Activated CD4-positive, CD25-positive, alpha-beta regulatory T cell treated with anti-CD3 and anti-CD28 coated beads, Interleukin-2, amount 50 U/mL, for 16 hours (primary cell): ENCODE data around the gene ASB15.
A peak's percentile ranks its signal among the peaks of the same experiment; 100 is the strongest.
"Not testable (repeated sequence)": the region's sequence is repeated elsewhere in the genome, so short reads cannot be mapped to it uniquely, and the experiment has no call there.

Experiments
- DNase-seq: peaks from one replicate; pipeline ENCODE4 v3.0.0-alpha.2; 2020; ENCODE audit warnings: low read depth, low spot score

Gene ASB15

GRCh38 chr7:123598657-123599056 lies 3.0 kb upstream of the ASB15 start:
- DNase-seq = no peak

GRCh38 chr7:123599766-123600165 lies 1.9 kb upstream of the ASB15 start:
- DNase-seq = no peak

GRCh38 chr7:123600876-123601275 lies 745 bp upstream of the ASB15 start:
- DNase-seq = no peak

- DNase-seq = no peak
These were observed 1.0 kb downstream of the ASB15 start for GRCh38 chr7:123602648-123603047.

GRCh38 chr7:123604739-123605138 lies 3.1 kb downstream of the ASB15 start:
- DNase-seq = no peak

- no peak for DNase-seq
These were observed 5.9 kb downstream of the ASB15 start for GRCh38 chr7:123607423-123607975.

- no peak for DNase-seq
These were observed 7.6 kb downstream of the ASB15 start for GRCh38 chr7:123608991-123609882.

GRCh38 chr7:123609883-123610239 lies 8.2 kb downstream of the ASB15 start:
- no peak for DNase-seq

- no peak for DNase-seq
These were observed 10.4 kb downstream of the ASB15 start for GRCh38 chr7:123612024-123612423.

- DNase-seq = no peak
These were observed 13.7 kb downstream of the ASB15 start for GRCh38 chr7:123615344-123615743.

- DNase-seq = no peak
These were observed 14.6 kb downstream of the ASB15 start for GRCh38 chr7:123616223-123616622.

GRCh38 chr7:123621707-123622106 lies 20.1 kb downstream of the ASB15 start:
- DNase-seq = no peak

- no peak for DNase-seq
These were observed 21.2 kb downstream of the ASB15 start for GRCh38 chr7:123622660-123623386.

GRCh38 chr7:123624527-123625183 lies 23.0 kb downstream of the ASB15 start:
- peak; percentile 10 for DNase-seq

- DNase-seq = no peak
These were observed 23.6 kb downstream of the ASB15 start for GRCh38 chr7:123625254-123625653.

GRCh38 chr7:123627851-123628250 lies 26.2 kb downstream of the ASB15 start:
- no peak for DNase-seq

- DNase-seq = no peak
These were observed 27.2 kb downstream of the ASB15 start for GRCh38 chr7:123628829-123629228.

GRCh38 chr7:123629281-123629680 lies 27.7 kb downstream of the ASB15 start:
- DNase-seq = no peak

- no peak for DNase-seq
These were observed 31.2 kb downstream of the ASB15 start for GRCh38 chr7:123632808-123633207.

- DNase-seq = no peak
These were observed 31.9 kb downstream of the ASB15 start for GRCh38 chr7:123633553-123633952.

GRCh38 chr7:123634011-123634573 lies 32.5 kb downstream of the ASB15 start:
- DNase-seq = not testable (repeated sequence)
